PC-3 (cell line): ENCODE results near the gene FRZB. TPM values are rescaled to one million over a fixed set of nuclear protein-coding genes. Genes with fewer than 3 reads are reported as not detected.

ENCODE experiments used
- ATAC-seq: fragments of 200-7000 bp; cut with Tn5 transposase; 2 replicates; pipeline ENCODE4 v1.9.1; 2020; ENCODE audit warnings: mild to moderate bottlenecking, moderate library complexity
- BruUV-seq: library from RNA; stranded (reverse); fragments of 400-500 nt; replicated peaks from 2 replicates; lab custom pipeline; 2021; lab: Mats Ljungman, UMichigan
- CTCF ChIA-PET: fragments of 300-600 bp; sonication (Branson Sonifier 250); formaldehyde crosslinking; loops from one replicate; lab custom pipeline; 2022; ENCODE audit warnings: antibody characterized with exemption; lab: Charles Lee
- POLR2A ChIA-PET: fragments of 300-600 bp; sonication (Branson Sonifier 250); formaldehyde crosslinking; loops from one replicate; lab custom pipeline; 2022; ENCODE audit warnings: antibody characterized with exemption; ENCODE audit not compliant: unreplicated experiment; lab: Charles Lee
- DNase-seq: peaks from one replicate; pipeline ENCODE4 v3.0.0-alpha.2; 2015
- H2AFZ ChIP-seq: fragments of 300-600 bp; sonication (generic); 2 replicates; pipeline ENCODE4 v1.6.0; 2016; ENCODE audit warnings: antibody characterized with exemption, low read length
- H3F3A ChIP-seq: fragments of 300-600 bp; sonication (generic); one replicate; pipeline ENCODE4 v1.6.0; 2017; ENCODE audit warnings: antibody characterized with exemption, low read length, control low read depth, mild to moderate bottlenecking; ENCODE audit not compliant: unreplicated experiment
- H3K27ac ChIP-seq: fragments of 300-600 bp; sonication (generic); 2 replicates; pipeline ENCODE4 v1.5.1; 2016; ENCODE audit warnings: mild to moderate bottlenecking, low read length
- H3K27me3 ChIP-seq: fragments of 300-600 bp; sonication (generic); 2 replicates; pipeline ENCODE4 v1.6.1; 2016; ENCODE audit warnings: low read length, mixed read lengths
- H3K36me3 ChIP-seq: fragments of 300-600 bp; sonication (generic); 2 replicates; pipeline ENCODE4 v1.6.1; 2016; ENCODE audit warnings: low read depth, mixed run types, low read length, mixed read lengths
- H3K4me1 ChIP-seq: fragments of 300-600 bp; sonication (generic); 2 replicates; pipeline ENCODE4 v1.5.1; 2016; ENCODE audit warnings: low read length; ENCODE audit not compliant: insufficient read depth
- H3K4me2 ChIP-seq: fragments of 300-600 bp; sonication (generic); 2 replicates; pipeline ENCODE4 v1.6.0; 2016; ENCODE audit warnings: low read length
- H3K4me3 ChIP-seq: fragments of 300-600 bp; sonication (generic); 2 replicates; pipeline ENCODE4 v1.5.1; 2016; ENCODE audit warnings: mild to moderate bottlenecking, low read length, mixed read lengths
- H3K79me2 ChIP-seq: fragments of 300-600 bp; sonication (generic); 2 replicates; pipeline ENCODE4 v1.6.1; 2017; ENCODE audit warnings: low read length, mixed read lengths
- H3K9ac ChIP-seq: fragments of 300-600 bp; sonication (generic); 2 replicates; pipeline ENCODE4 v1.6.0; 2016; ENCODE audit warnings: mild to moderate bottlenecking, low read length
- H3K9me2 ChIP-seq: fragments of 300-600 bp; sonication (generic); replicated peaks from 2 replicates; pipeline ENCODE4 v1.6.1; 2016; ENCODE audit warnings: mixed run types, low read length, mixed read lengths
- H3K9me3 ChIP-seq: fragments of 300-600 bp; sonication (generic); 2 replicates; pipeline ENCODE4 v1.6.1; 2016; ENCODE audit warnings: low read length, mixed read lengths
- H4K20me1 ChIP-seq: fragments of 300-600 bp; sonication (generic); 2 replicates; pipeline ENCODE4 v1.6.1; 2016; ENCODE audit warnings: low read length, mixed read lengths
- EZH2 ChIP-seq: fragments of 300-600 bp; sonication (generic); IDR thresholded peaks from one replicate; pipeline ENCODE4 v1.6.1; 2017; ENCODE audit warnings: antibody characterized with exemption, mild to moderate bottlenecking, low read length; ENCODE audit not compliant: unreplicated experiment
- EZH2phosphoT487 ChIP-seq: fragments of 300-600 bp; sonication (generic); IDR thresholded peaks from 2 replicates; pipeline ENCODE4 v1.6.1; 2018; ENCODE audit warnings: mild to moderate bottlenecking, antibody characterized with exemption, low read length, borderline replicate concordance
- intact Hi-C: fragments of 100-400 bp; cut with micrococcal nuclease; formaldehyde crosslinking; loops from 2 replicates; pipeline ENCODE4 v1.9.0; 2023
- total RNA-seq: library from RNA; depleted of rRNA; stranded (reverse); fragments of >200 nt; gene quantifications from 2 replicates; pipeline ENCODE4 v1.2.3, GENCODE V29; 2014
- TF ChIP-seq, protein P1 (sequence below): fragments of 300-600 bp; sonication (generic); conservative IDR thresholded peaks from 2 replicates; pipeline ENCODE4 v1.5.1; 2017; ENCODE audit warnings: antibody characterized with exemption, low read depth, mild to moderate bottlenecking, low read length

FRZB gene
- total RNA-seq, 1 experiment from 2014 or later, result 0.11 TPM

DNA sequence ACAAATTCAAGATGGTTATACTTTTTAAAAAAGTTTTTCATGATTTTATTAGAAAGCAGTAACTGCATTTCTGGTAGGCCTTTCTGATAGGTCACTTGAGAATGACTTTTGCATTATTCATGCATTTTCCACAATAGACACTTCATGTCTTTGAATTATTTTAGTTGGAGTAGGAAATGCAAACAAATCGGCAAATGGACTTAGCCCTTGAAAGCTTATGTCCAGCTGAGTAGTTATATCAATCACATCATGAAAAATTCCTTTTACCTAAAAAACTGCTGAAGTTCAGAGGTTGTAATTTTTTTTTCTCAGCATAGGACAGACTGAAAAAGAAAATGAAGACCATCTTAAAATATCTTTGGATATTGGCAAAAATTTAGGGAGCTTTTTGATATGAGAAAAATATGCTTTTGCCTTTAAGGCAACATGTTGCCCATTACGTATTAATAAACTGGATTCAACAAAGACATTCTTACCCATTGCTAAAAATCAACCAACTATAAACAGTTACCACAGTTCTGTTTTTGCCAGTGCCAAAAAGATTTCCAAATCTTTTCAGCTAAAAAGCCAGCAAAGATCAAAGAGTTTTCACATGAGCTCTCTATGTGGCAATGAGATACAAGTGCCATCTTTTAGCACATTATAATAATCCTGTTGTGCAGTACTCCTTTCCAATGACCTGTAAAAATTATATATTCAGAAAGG lies 45.5 kb upstream of the FRZB start:
- Histone ChIP-seq H4K20me1 (no peaks in the 10 kb centered on the region), H3K4me2 (no peak overlapping the region), H3K79me2 (no peaks in the 10 kb centered on the region), H2AFZ (no peak overlapping the region), H3K27ac (no peak overlapping the region), H3K9me3 (no peaks in the 10 kb centered on the region), H3K36me3 (peaks cover 7% of the 10 kb centered on the region; the same call in 1 of the 2 replicates), H3K4me3 (no peak overlapping the region), H3K27me3 (no peaks in the 10 kb centered on the region), H3K9me2 (no peaks in the 10 kb centered on the region), H3F3A (no peaks in the 10 kb centered on the region), H3K9ac (no peak overlapping the region), H3K4me1 (peaks cover 18% of the 10 kb centered on the region)
- ATAC-seq (no peak), DNase-seq (no peak)
- intact Hi-C loops, result no loop called here
- TF ChIP-seq, protein P1, sequence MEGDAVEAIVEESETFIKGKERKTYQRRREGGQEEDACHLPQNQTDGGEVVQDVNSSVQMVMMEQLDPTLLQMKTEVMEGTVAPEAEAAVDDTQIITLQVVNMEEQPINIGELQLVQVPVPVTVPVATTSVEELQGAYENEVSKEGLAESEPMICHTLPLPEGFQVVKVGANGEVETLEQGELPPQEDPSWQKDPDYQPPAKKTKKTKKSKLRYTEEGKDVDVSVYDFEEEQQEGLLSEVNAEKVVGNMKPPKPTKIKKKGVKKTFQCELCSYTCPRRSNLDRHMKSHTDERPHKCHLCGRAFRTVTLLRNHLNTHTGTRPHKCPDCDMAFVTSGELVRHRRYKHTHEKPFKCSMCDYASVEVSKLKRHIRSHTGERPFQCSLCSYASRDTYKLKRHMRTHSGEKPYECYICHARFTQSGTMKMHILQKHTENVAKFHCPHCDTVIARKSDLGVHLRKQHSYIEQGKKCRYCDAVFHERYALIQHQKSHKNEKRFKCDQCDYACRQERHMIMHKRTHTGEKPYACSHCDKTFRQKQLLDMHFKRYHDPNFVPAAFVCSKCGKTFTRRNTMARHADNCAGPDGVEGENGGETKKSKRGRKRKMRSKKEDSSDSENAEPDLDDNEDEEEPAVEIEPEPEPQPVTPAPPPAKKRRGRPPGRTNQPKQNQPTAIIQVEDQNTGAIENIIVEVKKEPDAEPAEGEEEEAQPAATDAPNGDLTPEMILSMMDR, result no peak
- TF ChIP-seq EZH2phosphoT487 (no peak), EZH2 (no peak)
- ChIA-PET CTCF (interaction anchor here (0.6 kb wide), 1 partner anchor 167 kb away, joined by 4 read pairs; no protein-coding TSS in a partner anchor), POLR2A (no interaction called here)
- no TSS peak for BruUV-seq

GRCh38 chr2:182910965-182911364 lies 44.5 kb upstream of the FRZB start:
- H3K27me3 ChIP-seq, result no peaks in the 10 kb centered on the region
- H3K9ac ChIP-seq, result no peak overlapping the region
- BruUV-seq, result no TSS peak
- ATAC-seq (no peak), DNase-seq (no peak)
- H3K27ac ChIP-seq, result no peak overlapping the region
- peaks cover 7% of the 10 kb centered on the region; the same call in 1 of the 2 replicates for H3K36me3 ChIP-seq
- H3K9me2 ChIP-seq, result no peaks in the 10 kb centered on the region
- POLR2A ChIA-PET, result no interaction called here
- H4K20me1 ChIP-seq, result no peaks in the 10 kb centered on the region
- TF ChIP-seq, protein P1, result no peak
- TF ChIP-seq EZH2 (no peak), EZH2phosphoT487 (no peak)
- H3K4me2 ChIP-seq, result no peak overlapping the region
- no peak overlapping the region for H2AFZ ChIP-seq
- no peak overlapping the region for H3K4me3 ChIP-seq
- no peaks in the 10 kb centered on the region for H3K79me2 ChIP-seq
- H3K9me3 ChIP-seq, result no peaks in the 10 kb centered on the region
- intact Hi-C loops, result no loop called here
- H3K4me1 ChIP-seq, result peaks cover 12% of the 10 kb centered on the region
- CTCF ChIA-PET, result no interaction called here
- H3F3A ChIP-seq, result no peaks in the 10 kb centered on the region

DNA sequence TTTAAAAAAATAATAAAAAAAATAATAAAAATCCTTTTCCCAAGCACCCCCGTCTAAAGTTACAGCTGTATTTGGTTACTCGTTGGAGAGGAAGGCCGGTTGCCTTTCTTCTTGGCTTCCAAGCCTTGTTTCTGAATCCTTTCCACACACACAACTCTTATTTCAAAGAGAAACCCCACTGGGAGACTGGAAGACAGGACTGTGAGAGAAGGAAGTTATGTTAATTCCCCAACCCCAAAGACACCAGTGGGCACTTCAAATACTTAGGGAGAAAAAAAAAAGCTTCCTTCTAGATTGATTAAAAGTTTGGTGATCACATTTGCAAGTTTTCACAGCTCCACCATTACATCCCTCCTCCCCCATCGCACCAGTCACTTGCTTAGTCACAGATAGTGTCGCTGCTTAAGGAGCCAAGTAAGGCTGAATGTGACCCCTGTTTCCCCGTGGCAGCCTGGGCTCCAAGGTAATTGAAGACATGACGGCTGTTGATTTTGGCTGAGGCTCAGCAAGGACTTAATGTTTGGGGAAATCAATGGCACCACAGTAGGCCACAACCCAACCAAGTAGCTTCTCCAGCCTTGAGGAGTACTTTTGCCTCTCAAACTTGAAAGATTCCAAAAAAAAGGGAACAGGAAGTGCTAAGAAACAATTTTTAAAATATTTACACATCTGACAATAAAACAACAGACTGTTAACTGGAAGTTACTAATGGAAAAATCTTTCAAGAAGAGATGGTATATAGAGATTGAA lies 40.8 kb upstream of the FRZB start:
- Histone ChIP-seq H3F3A (no peaks in the 10 kb centered on the region), H3K9me3 (no peaks in the 10 kb centered on the region), H3K9ac (no peak overlapping the region), H3K9me2 (no peaks in the 10 kb centered on the region), H3K27ac (no peak overlapping the region), H3K4me1 (no peaks in the 10 kb centered on the region), H3K4me2 (no peak overlapping the region), H3K36me3 (no peaks in the 10 kb centered on the region), H2AFZ (no peak overlapping the region), H3K79me2 (no peaks in the 10 kb centered on the region), H3K27me3 (no peaks in the 10 kb centered on the region), H3K4me3 (no peak overlapping the region), H4K20me1 (no peaks in the 10 kb centered on the region)
- DNase-seq (no peak), ATAC-seq (no peak)
- no peak for TF ChIP-seq EZH2phosphoT487
- TF ChIP-seq, protein P1, result no peak
- TF ChIP-seq EZH2, result no peak
- CTCF ChIA-PET, result no interaction called here
- POLR2A ChIA-PET, result interaction anchor here (0.7 kb wide), 1 partner anchor 70 kb away, joined by 6 read pairs; no protein-coding TSS in a partner anchor
- intact Hi-C loops, result no loop called here
- BruUV-seq, result no TSS peak
